ENCODE results near the gene CBFA2T3.

- TF ChIP-seq POLR2A (IDR thresholded peaks at IDR 0.05): no peak
- TF ChIP-seq, protein P1, sequence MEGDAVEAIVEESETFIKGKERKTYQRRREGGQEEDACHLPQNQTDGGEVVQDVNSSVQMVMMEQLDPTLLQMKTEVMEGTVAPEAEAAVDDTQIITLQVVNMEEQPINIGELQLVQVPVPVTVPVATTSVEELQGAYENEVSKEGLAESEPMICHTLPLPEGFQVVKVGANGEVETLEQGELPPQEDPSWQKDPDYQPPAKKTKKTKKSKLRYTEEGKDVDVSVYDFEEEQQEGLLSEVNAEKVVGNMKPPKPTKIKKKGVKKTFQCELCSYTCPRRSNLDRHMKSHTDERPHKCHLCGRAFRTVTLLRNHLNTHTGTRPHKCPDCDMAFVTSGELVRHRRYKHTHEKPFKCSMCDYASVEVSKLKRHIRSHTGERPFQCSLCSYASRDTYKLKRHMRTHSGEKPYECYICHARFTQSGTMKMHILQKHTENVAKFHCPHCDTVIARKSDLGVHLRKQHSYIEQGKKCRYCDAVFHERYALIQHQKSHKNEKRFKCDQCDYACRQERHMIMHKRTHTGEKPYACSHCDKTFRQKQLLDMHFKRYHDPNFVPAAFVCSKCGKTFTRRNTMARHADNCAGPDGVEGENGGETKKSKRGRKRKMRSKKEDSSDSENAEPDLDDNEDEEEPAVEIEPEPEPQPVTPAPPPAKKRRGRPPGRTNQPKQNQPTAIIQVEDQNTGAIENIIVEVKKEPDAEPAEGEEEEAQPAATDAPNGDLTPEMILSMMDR (IDR thresholded peaks at IDR 0.05): no peak
These were observed 35.6 kb upstream of the CBFA2T3 start for GRCh38 chr16:89012622-89012995.
